Keratinocyte (primary cell): ENCODE measurements around the gene TYW1B. TPM values are rescaled to one million over a fixed set of nuclear protein-coding genes. Genes with fewer than 3 reads are reported as not detected.
"Not testable (repeated sequence)": the region's sequence is repeated elsewhere in the genome, so short reads cannot be mapped to it uniquely, and the experiment has no call there.

ENCODE experiments used
- DNase-seq: peaks from one replicate; pipeline ENCODE4 v3.0.0-alpha.2; 2011; ENCODE audit warnings: low read depth, missing footprints, low spot score
- FAIRE-seq: peaks from 2 replicates; lab custom pipeline; 2011; peaks lifted over from hg19 to GRCh38; lab: Jason Lieb, UNC
- H2AFZ ChIP-seq: 2 replicates; pipeline ENCODE4 v1.6.0; 2012; ENCODE audit warnings: low read length, control low read depth, inconsistent platforms; ENCODE audit not compliant: control insufficient read depth
- H3K27ac ChIP-seq: 2 replicates; pipeline ENCODE4 v1.5.1; 2011; ENCODE audit warnings: low read length; ENCODE audit not compliant: control insufficient read depth, insufficient read depth
- H3K27me3 ChIP-seq: 3 replicates; pipeline ENCODE4 v1.6.0; 2011; ENCODE audit warnings: low read length; ENCODE audit not compliant: control insufficient read depth, insufficient read depth; ENCODE audit errors: extremely low read depth
- H3K36me3 ChIP-seq, 2 experiments: 2 replicates in 1 of 2; 3 replicates in 1 of 2; pipeline ENCODE4 v1.5.1; 2011; ENCODE audit warnings: low read length in 2 of 2, mild to moderate bottlenecking in 1 of 2; ENCODE audit not compliant: control insufficient read depth in 2 of 2, insufficient read depth in 2 of 2; ENCODE audit errors: extremely low read depth in 1 of 2
- H3K4me1 ChIP-seq: 3 replicates; pipeline ENCODE4 v1.5.1; 2011; ENCODE audit warnings: low read length; ENCODE audit not compliant: control insufficient read depth, insufficient read depth; ENCODE audit errors: extremely low read depth
- H3K4me2 ChIP-seq: 3 replicates; pipeline ENCODE4 v1.6.0; 2011; ENCODE audit warnings: low read depth, low read length; ENCODE audit not compliant: control insufficient read depth, insufficient read depth; ENCODE audit errors: extremely low read depth
- H3K4me3 ChIP-seq, 3 experiments: fragments of 200-600 bp in 1 of 3; sonication (generic) in 1 of 3; 2 replicates in 2 of 3; 3 replicates in 1 of 3; pipeline ENCODE4 v1.5.1; 2011 to 2016; ENCODE audit warnings: low read length in 3 of 3, mild to moderate bottlenecking in 3 of 3, control low read depth in 2 of 3, inconsistent platforms in 1 of 3, low read depth in 1 of 3, mixed read lengths in 1 of 3, mixed run types in 1 of 3, moderate library complexity in 1 of 3; ENCODE audit not compliant: control insufficient read depth in 2 of 3, insufficient read depth in 2 of 3; ENCODE audit errors: extremely low read depth in 1 of 3
- H3K79me2 ChIP-seq: 2 replicates; pipeline ENCODE4 v1.6.0; 2012; ENCODE audit warnings: low read length; ENCODE audit not compliant: control insufficient read depth, insufficient read depth
- H3K9ac ChIP-seq: 3 replicates; pipeline ENCODE4 v1.6.0; 2011; ENCODE audit warnings: low read length; ENCODE audit not compliant: control insufficient read depth, insufficient read depth; ENCODE audit errors: extremely low read depth
- H3K9me1 ChIP-seq: 3 replicates; pipeline ENCODE4 v1.6.0; 2011; ENCODE audit warnings: low read length; ENCODE audit not compliant: control insufficient read depth, insufficient read depth; ENCODE audit errors: extremely low read depth
- H3K9me3 ChIP-seq: 2 replicates; pipeline ENCODE4 v1.5.1; 2012; ENCODE audit warnings: low read depth, low read length; ENCODE audit not compliant: control insufficient read depth
- H4K20me1 ChIP-seq: 3 replicates; pipeline ENCODE4 v1.6.0; 2011; ENCODE audit warnings: low read length; ENCODE audit not compliant: control insufficient read depth, insufficient read depth; ENCODE audit errors: extremely low read depth
- dilution Hi-C: fragments of 300-500 bp; cut with MboI; formaldehyde crosslinking; loops from one replicate; pipeline ENCODE4 v1.7.0; 2020; ENCODE audit warnings: low sequenced_read_pairs; ENCODE audit not compliant: extremely low pct_ligation_motif_present
- polyA plus RNA-seq, 5 experiments: library from polyadenylated mRNA; depleted of rRNA in 3 of 5; stranded (reverse) in 3 of 5; stranded (forward) in 1 of 5; unstranded in 1 of 5; fragments of >200 nt; gene quantifications; 1 replicate in 1 of 5; 2 replicates in 3 of 5; 3 replicates in 1 of 5; pipeline versions ENCODE4 v1.2.1 to v1.2.3, GENCODE V29; 2011 to 2012; ENCODE audit warnings: missing spikeins in 2 of 5, low read depth in 1 of 5, low replicate concordance in 1 of 5

The TYW1B gene
- polyA plus RNA-seq, 1 donor (not counting 4 experiments of a cell fraction or from before 2014, with no cell fraction given) = 2.5 TPM

GRCh38 chr7:72818663-72819361, 9.2 kb downstream of the TYW1B start:
- H4K20me1 ChIP-seq, H3K27ac ChIP-seq, H3K9ac ChIP-seq, FAIRE-seq, DNase-seq, H3K79me2 ChIP-seq, H3K4me2 ChIP-seq, H3K9me1 ChIP-seq, H3K4me3 ChIP-seq, H3K9me3 ChIP-seq, dilution Hi-C loops, H2AFZ ChIP-seq, H3K4me1 ChIP-seq, H3K36me3 ChIP-seq, H3K27me3 ChIP-seq: not testable (repeated sequence)

GRCh38 chr7:72817661-72818060, 10.3 kb downstream of the TYW1B start:
- H3K27ac ChIP-seq, H4K20me1 ChIP-seq, H3K9ac ChIP-seq, H3K9me3 ChIP-seq, H3K4me3 ChIP-seq, H3K36me3 ChIP-seq, H3K79me2 ChIP-seq, dilution Hi-C loops, H3K27me3 ChIP-seq, H3K4me2 ChIP-seq, H3K4me1 ChIP-seq, H2AFZ ChIP-seq, FAIRE-seq, H3K9me1 ChIP-seq, DNase-seq: not testable (repeated sequence)

DNA sequence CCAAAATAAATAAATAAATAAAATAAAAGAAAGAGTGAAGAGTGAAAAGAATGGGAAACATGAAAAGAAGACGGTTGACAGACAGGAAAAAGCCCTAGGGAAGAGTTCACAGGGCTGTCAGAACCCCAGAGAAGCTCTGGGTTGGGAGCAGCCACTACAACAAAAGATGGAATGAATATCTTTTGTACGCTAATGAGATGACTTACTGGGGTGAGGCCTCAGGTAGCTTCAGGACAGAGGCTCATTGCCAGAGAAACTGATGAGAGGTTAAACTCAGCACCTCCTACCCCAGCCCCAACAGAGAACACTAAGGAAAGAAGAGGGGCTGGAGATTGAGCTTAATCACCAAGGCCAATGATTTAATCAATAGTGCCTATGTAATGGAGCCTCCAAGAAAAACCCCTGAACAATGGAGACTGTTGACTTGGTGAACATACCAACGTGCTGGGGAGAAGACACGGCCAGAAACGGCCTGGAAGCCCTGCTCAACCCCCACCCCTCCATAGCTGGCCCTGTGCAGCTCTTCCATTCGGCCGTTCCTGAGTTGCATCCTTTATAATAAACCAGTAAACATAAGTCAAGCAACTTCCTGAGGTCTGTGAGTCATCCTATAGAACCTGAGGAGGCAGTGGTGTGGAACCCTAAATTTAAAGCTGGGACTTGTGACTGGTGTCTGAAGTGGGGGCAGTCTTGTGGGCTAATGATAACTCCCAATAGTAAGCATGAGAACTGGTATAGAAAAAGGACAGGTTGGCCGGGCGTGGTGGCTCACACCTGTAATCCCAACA, 11.4 kb downstream of the TYW1B start:
- not testable (repeated sequence) for H3K4me2 ChIP-seq, H4K20me1 ChIP-seq

DNA sequence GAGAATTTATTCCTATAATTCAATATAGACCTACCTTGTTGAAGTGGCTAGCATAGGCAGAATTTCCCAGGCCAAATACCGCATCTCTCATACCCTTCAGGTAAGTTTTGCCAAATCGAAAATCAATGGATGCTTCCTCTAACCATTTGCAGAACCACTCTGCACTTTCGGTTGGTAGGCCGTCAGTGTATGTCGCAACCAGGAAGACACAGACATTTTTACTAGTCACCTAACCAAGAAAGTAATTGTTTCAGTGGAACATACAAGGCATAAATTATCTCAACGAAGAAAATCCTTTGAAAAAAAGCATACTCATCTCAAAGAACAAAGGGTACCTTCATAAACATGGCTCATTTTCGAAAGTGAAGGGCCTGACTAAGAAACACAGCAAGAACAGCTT, 17.6 kb downstream of the TYW1B start:
- H3K9me1 ChIP-seq, H2AFZ ChIP-seq, H3K27ac ChIP-seq, H3K9me3 ChIP-seq, H3K4me3 ChIP-seq, FAIRE-seq, H3K4me2 ChIP-seq, DNase-seq, H3K27me3 ChIP-seq, H3K36me3 ChIP-seq, H4K20me1 ChIP-seq, H3K4me1 ChIP-seq, H3K79me2 ChIP-seq, dilution Hi-C loops, H3K9ac ChIP-seq: not testable (repeated sequence)

More for the DNA sequence above, 11.4 kb downstream of the TYW1B start:
- H3K27me3 ChIP-seq, H3K9me1 ChIP-seq, dilution Hi-C loops, H3K36me3 ChIP-seq, H3K4me3 ChIP-seq, H3K9ac ChIP-seq, H3K4me1 ChIP-seq, H2AFZ ChIP-seq, H3K27ac ChIP-seq, H3K79me2 ChIP-seq, FAIRE-seq, DNase-seq, H3K9me3 ChIP-seq: not testable (repeated sequence)

- dilution Hi-C loops, H4K20me1 ChIP-seq, H3K9me1 ChIP-seq, H3K4me1 ChIP-seq, H3K9ac ChIP-seq, FAIRE-seq, H3K27ac ChIP-seq, H3K36me3 ChIP-seq, H3K27me3 ChIP-seq, H3K4me3 ChIP-seq, H2AFZ ChIP-seq, H3K9me3 ChIP-seq, DNase-seq, H3K79me2 ChIP-seq, H3K4me2 ChIP-seq: not testable (repeated sequence)
Measured at GRCh38 chr7:72808511-72808910, 19.5 kb downstream of the TYW1B start.
